ENCODE data around the gene RBBP6. TPM values are rescaled to one million over a fixed set of nuclear protein-coding genes. Genes with fewer than 3 reads are reported as not detected.
"Not testable (repeated sequence)": the region's sequence is repeated elsewhere in the genome, so short reads cannot be mapped to it uniquely, and the experiment has no call there.

The RBBP6 gene
- polyA plus RNA-seq, 1 donor, result 33.6 TPM

DNA sequence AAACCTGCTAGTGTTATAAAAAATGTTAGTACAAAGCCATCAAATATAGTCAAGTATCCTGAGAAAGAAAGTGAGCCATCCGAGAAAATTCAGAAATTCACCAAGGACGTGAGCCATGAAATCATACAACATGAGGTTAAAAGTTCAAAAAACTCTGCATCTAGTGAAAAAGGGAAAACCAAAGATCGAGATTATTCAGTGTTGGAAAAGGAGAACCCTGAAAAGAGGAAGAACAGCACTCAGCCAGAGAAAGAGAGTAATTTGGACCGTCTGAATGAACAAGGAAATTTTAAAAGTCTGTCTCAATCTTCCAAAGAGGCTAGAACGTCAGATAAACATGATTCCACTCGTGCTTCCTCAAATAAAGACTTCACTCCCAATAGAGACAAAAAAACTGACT, 31.7 kb downstream of the RBBP6 start:
- DNase-seq, result no peak

DNA sequence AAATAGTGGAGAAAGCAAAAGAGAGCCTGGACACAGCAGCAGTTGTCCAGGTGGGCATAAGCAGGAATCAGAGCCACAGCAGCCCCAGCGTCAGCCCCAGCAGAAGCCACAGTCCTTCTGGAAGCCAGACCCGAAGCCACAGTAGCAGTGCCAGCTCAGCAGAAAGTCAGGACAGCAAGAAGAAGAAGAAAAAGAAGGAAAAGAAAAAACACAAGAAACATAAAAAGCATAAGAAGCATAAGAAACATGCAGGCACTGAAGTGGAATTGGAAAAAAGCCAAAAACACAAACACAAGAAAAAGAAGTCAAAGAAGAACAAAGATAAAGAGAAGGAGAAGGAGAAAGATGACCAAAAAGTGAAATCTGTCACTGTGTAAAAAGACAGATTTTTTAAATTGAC, 32.7 kb downstream of the RBBP6 start:
- no peak for DNase-seq

DNA sequence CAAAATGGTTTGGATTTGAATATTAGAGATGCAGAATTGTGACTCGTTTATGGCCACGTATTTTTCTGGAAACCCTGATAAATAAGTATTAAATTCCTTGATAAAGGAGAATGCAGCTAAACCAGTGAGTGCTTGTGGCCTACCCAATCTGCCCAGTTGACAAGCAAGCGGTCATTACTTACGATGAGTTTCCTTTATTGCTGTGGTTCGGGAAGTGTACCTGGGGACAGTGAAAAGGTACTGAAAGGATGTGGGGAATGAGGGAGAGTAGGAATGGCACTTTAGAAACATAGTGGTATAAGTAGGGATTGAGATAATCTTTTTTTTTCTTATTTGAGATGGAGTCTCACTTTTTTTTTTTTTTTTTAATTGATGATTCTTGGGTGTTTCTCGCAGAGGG, 33.8 kb downstream of the RBBP6 start:
- no peak for DNase-seq

DNA sequence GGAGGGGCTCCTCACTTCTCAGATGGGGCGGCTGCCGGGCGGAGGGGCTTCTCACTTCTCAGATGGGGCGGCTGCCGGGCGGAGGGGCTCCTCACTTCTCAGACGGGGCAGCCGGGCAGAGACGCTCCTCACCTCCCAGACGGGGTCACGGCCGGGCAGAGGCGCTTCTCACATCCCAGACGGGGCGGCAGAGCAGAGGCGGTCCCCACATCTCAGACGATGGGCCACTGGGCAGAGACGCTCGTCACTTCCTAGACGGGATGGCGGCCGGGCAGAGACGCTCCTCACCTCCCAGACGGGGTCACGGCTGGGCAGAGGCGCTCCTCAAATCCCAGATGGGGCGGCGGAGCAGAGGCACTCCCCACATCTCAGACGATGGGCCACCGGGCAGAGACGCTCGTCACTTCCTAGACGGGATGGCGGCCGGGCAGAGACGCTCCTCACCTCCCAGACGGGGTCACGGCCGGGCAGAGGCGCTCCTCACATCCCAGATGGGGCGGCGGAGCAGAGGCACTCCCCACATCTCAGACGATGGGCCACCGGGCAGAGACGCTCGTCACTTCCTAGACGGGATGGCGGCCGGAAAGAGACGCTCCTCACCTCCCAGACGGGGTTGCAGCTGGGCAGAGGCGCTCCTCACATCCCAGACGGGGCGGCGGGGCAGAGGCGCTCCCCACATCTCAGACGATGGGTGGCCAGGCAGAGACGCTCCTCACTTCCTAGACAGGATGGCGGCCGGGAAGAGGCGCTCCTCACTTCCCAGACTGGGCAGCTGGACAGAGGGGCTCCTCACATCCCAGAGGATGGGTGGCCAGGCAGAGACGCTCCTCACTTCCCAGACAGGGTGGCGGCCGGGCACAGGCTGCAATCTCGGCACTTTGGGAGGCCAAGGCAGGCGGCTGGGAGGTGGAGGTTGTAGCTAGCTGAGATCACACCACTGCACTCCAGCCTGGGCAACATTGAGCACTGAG, 35.4 kb downstream of the RBBP6 start:
- not testable (repeated sequence) for DNase-seq

DNA sequence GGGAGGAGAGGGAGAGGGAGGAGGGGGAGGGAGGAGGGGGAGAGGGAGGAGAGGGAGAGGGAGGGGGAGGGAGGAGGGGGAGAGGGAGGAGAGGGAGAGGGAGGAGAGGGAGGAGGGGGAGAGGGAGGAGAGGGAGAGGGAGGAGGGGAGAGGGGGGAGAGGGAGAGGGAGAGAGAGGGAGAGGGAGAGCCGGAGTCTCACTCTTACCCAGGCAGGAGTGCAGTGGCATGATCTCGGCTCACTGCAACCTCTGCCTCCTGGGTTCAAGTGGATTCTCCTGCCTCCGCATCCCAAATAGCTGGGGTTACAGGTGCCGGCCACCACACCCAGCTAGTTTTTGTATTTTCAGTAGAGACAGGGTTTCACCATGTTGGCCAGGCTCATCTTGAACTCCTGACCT, 36.4 kb downstream of the RBBP6 start:
- DNase-seq, result not testable (repeated sequence)

DNA sequence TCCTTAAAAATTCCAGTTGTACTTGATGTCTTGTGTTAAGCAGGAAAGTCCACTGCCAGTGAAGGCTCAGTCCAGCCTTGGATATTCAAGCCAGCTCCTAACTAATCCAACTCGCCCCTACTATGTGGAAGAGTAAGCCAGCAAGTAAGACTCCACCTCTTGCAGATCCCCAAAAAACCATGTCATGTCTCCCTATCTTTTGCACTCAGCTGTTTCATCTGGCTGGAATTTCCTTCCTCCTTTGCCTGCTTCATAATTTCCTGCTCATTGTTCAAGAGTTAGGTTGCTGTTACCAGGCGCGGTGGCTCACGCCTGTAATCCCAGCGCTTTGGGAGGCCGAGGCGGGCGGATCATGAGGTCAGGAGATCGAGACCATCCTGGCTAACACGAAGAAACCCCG, 37.8 kb downstream of the RBBP6 start:
- no peak for DNase-seq

DNA sequence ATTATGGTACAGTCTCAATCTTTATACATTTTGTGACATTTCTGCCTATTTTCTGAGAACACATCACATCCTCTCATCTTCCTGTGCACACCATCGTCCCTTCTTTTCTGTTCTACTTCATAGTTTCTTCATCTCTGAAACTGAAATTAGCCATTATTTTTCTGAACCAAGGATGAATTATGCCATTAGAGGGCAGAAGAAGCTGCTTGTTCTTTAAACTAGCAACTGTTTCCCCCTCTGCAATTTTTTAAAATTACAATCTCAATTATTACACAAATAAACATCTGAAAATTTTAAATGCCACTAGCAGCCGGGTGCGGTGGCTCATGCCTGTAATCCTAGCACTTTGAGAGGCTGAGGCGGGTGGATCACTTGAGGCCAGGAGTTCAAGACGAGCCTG, 41.3 kb downstream of the RBBP6 start:
- DNase-seq, result peak; percentile 6

DNA sequence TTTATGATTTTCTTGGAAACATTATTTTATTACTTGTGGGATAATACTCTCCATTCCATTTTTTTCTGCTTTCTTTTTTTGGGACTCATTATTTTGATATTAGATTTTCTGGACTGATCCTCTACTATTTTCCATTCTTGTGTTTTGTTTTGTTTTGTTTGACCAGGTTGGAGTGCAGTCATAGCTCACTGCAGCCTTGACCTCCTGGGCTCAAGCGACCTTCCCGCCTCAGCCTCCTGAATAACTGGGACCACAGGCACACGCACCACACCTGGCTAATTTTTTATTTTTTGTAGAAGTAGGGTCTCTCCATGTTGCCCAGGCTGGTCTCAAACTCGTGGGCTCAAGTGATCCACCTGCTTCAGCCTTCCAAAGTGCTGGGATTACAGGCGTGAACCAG, 44.1 kb downstream of the RBBP6 start:
- no peak for DNase-seq

DNA sequence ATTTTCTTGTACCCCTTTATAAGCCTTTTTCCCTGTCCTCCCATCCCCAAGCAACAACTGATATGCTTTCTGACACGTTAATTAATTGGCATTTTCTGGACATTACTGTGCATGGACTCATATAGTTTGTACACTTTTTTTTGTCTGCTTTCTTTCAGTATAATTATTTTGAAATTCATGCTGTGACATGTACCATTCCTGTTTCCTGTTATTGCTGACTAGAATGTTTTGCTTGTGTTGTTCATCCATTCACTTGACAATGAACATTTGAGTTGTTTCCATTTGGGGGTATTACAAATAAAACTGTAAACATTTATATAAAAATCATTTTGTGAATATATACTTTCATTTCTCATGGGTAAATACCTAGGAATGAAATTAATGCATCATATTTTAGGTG, 50.6 kb downstream of the RBBP6 start:
- DNase-seq, result no peak

DNA sequence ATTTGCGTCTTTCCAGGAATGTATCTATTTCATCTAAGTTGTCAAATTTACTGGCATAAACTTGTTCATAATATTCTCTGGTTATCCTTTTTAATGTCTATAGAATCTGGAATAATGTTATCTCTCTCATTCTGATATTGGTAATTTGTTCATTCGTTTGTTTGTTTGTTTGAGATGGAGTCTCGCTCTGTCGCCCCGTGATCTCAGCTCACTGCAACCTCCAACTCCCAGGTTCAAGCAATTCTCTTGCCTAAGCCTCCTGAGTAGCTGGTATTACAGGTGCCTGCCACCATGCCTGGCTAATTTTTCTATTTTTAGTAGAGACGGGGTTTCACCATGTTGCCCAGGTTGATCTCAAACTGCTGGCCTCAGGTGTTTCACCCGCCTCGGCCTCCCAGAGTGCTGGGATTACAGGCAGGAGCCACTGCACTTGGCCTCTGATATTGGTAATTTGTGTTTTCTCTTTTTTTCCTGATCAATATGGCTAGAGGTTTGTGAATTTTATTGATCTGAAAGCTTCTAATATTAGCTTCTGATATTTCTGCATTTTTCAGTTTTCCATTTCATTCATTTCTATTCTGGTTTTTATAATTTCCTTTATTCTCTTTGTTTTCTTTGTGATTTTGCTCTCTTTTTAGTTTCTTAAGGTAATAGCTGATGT, 59.5 kb downstream of the RBBP6 start:
- DNase-seq, result no peak

DNA sequence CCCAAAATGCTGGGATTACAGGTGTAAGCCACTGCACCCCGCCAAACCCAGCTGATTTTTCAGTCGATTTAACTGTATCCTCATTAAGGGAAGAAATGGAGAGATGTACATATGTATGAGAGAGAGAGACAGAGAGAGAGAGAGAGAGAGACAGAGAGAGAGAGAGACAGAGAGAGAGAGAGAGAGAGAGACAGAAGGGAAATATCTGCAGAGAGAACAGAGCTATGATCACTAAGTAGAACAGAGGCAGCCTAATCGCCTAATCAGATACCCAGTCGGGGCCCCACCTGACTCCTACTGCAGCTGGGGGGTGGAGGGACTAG, 70.0 kb downstream of the RBBP6 start:
- DNase-seq, result no peak

DNA sequence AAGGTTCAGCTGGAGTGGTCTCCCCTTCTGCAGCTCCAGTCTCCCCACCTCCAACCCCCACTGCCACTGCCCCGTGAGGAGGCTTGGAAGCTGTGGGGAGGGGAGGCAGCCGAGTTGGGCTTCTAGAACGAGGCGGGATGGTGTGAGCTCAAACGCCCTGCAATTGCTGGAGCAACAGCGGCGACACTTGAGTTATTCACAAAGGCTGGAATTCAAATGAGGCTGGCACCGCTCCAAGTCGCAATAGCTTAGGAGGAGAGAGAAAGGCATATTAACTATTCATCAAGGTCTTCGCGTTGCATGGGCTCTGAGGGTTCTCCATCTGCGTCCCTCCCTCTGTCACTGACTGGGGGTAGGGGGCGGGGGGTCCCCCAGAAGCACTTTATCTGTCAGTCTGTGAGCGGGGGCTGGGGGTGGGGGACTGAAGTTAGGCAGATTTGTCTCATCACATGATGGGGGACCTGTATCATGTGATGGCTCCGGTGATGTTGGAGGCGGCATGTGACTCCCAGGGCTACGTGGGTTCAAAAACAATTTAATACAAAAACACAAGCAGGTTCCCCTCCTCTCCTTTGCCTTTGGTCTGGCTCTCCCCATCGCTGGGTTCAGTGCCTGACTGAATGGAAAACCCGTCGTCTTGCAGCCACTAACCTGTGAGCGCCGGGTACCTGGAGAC, 70.5 kb downstream of the RBBP6 start:
- peak; percentile 27 for DNase-seq

DNA sequence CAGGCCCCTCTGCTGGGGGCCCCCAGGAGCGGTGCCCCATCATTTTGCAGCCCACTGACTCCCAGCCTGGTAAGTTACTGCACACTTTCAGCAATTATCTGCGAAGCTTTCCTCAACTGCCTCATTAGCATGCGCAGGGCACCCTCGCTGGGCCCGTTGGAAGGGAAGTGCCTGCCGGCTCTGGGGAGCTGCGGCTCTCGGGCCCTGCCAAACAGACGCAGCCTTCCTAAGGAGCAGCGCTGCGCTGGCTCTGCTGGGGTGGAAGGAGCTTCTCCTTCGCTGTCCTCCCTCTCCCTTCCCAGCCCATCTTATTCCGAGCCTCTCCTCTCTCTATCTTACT, 71.0 kb downstream of the RBBP6 start:
- no peak for DNase-seq

DNA sequence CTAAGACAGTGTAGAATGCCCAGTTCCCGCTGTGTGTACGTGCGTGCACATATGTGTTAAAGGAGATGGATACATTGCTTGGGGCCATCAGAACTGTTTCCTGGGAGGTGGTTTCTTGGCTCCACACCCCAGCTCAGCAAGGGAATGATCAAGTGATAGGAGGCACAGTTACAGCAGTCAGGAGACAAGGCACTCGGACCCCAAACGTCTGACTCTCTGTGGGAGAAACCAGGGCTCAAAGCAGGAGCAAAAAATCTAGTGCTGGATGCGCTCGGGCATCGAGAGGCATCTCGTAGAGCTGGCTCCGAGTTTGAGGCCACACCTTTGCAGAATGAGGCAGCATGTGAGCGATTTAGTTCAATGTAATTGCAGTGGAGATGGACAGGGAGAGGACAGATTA, 71.9 kb downstream of the RBBP6 start:
- DNase-seq, result no peak

DNA sequence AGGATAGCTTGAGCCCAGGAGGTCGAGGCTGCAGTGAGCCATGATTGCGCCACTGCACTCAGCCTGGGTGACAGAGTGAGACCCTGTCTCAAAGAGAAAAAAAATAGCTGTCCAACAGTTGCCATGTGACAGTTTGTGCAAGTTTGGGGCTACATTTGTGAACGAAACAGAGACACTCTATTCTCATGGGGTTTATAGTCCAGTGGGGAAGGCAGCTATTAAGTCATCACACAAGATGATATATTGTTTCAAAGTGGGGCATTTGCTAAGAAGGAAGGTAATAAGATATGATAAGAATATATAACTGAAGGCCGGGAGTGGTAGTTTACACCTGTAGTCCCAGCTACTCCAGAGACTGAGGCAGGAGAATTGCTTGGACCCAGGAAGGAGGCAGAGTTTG, 73.3 kb downstream of the RBBP6 start:
- DNase-seq, result no peak

DNA sequence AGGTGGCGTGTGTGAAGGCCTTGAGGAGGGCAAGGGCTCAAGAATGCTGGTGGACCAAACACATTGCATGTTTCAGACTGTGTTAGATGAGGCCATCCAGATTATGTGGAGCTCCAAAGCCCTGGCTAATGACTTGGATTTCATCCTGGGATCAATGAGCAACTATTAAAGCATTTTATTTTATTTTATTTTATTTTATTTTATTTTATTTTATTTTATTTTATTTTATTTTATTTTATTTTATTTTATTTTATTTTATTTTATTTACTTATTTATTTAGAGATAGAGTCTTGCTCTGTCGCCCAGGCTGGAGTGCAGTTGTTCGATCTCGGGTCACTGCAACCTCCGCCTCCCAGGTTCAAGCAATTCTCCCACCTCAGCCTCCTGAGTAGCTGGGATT, 73.9 kb downstream of the RBBP6 start:
- not testable (repeated sequence) for DNase-seq

DNA sequence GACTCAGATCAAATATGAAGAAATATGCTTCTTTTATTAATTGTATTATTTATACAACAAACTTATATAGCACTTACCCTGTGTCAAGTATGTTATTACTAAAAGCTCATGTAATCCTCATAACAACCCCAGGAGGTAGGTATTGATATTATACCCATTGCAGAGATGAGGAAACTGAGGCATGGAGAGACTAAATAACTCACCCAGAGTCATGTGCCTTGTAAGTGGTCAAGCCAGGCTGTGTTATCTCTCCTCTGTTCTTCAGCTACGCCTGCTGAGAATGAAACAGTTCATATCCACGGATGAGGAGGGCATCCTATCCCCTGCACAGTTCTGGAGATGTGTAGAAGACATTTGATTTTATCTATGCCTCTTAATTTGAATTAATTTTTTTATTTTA, 78.1 kb downstream of the RBBP6 start:
- DNase-seq, result no peak

Other genes with a start within 250 kb of the RBBP6 start
- 34.1 TPM for gene TNRC6A, start 190.1 kb downstream of the RBBP6 start, polyA plus RNA-seq (ENCODE audit: insufficient read length)